Measurements from ENCODE around the gene KANSL1.
"Not testable (repeated sequence)": the region's sequence is repeated elsewhere in the genome, so short reads cannot be mapped to it uniquely, and the experiment has no call there.

Gene KANSL1

DNA sequence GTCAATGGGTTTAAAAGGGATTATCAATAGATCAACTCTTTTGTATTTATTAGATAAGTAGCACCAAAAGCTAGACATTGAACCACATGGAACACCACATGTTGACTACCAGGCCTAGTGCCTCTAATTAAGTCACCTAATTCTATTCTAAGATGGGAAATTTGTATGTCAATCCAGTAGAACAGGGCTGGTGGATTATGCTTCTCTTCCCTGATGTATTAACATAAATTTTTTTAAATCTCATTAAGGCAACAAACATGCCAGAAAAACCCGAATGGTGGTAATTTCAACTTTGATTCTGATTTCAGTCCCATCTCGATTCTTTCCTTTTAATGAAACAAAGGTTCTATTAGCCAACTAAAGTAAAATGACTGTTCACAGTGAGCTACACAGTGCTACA, 92.6 kb downstream of the KANSL1 start:
- TF ChIP-seq, protein P1, sequence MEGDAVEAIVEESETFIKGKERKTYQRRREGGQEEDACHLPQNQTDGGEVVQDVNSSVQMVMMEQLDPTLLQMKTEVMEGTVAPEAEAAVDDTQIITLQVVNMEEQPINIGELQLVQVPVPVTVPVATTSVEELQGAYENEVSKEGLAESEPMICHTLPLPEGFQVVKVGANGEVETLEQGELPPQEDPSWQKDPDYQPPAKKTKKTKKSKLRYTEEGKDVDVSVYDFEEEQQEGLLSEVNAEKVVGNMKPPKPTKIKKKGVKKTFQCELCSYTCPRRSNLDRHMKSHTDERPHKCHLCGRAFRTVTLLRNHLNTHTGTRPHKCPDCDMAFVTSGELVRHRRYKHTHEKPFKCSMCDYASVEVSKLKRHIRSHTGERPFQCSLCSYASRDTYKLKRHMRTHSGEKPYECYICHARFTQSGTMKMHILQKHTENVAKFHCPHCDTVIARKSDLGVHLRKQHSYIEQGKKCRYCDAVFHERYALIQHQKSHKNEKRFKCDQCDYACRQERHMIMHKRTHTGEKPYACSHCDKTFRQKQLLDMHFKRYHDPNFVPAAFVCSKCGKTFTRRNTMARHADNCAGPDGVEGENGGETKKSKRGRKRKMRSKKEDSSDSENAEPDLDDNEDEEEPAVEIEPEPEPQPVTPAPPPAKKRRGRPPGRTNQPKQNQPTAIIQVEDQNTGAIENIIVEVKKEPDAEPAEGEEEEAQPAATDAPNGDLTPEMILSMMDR (conservative IDR thresholded peaks at IDR 0.05; ENCODE audit: low read depth, low read length), result no peak
- no peak for DNase-seq (ENCODE audit: low read depth)
- no peak overlapping the region for H3K4me3 ChIP-seq (ENCODE audit: low read depth, low read length)

DNA sequence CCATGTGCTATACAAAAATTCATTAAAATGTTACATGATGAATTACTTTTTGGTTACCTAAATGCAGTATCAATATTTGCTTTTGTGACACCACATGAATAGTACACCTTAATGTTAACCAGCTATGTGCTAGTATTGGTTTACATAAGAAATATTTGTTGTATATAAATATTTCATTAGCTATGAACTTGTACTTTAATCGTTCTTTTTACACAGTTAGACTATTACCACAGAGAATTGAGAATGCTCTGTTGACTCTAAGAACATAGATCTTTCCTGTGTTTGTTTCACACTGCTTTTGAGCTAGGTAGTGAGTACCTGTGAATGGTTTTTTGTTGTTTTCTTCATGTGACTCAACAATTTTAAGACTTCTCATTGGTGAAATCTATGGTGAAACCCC, 93.4 kb downstream of the KANSL1 start:
- DNase-seq (ENCODE audit: low read depth), result no peak
- TF ChIP-seq, protein P1 (conservative IDR thresholded peaks at IDR 0.05; ENCODE audit: low read depth, low read length), result no peak
- H3K4me3 ChIP-seq (ENCODE audit: low read depth, low read length), result no peak overlapping the region

DNA sequence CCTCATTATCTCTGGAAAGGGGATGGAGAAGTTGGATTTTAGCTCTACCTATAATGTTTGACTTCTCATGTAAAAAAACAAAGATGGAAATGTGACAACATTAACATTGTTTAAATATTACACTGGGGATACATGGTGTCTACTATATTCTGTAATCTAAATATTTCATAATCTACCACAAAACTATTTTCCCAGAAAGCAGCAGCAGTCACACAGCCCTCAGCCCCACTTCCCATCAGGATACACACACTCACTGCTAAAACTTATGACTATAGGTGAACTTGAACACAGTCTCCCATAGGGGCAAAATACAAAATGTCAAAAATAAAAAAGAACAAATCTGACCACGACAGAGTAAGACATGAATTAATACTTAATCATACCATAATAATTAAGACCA, 95.7 kb downstream of the KANSL1 start:
- H3K4me3 ChIP-seq (ENCODE audit: low read depth, low read length), result no peak overlapping the region
- TF ChIP-seq, protein P1 (conservative IDR thresholded peaks at IDR 0.05; ENCODE audit: low read depth, low read length), result no peak
- DNase-seq (ENCODE audit: low read depth), result peak; percentile 52

DNA sequence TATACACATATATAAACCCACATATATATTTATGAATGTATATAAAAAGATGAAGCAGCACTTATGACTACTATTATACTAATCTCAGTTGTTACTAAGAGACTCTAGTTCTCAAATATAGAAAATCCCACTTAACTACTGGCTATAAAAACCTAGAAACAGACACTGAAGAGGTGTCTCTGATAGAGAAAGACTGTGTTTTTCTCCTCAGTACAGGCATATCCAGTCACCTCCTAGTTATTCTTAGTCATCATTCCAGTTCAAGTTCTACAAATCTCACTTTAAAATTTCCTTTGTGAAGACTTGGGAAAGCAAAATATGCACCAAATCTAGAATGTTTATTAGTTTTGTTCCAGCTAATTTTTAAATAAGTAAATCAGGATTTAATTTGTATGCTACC, 100.2 kb downstream of the KANSL1 start:
- DNase-seq (ENCODE audit: low read depth), result no peak
- H3K4me3 ChIP-seq (ENCODE audit: low read depth, low read length), result no peak overlapping the region
- TF ChIP-seq, protein P1 (conservative IDR thresholded peaks at IDR 0.05; ENCODE audit: low read depth, low read length), result no peak

DNA sequence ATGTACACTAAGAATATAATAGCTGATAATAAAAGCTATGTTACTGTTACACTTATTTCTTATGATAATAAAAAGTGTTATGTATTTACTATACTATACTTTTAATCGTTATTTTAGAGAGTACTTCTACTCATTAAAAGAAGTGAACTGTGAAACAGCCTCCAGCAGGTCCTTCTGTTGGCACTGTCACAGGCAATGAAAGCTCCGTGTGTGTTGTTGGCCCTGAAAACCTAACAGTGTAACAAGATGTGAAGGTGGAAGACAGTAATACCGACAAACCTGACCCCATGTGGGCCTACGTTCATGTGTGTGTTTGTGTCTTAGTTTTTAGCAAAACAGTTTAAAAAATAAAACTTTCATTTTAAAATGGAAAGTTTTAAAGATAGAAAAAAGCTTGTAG, 102.4 kb downstream of the KANSL1 start:
- H3K4me3 ChIP-seq (ENCODE audit: low read depth, low read length), result no peak overlapping the region
- TF ChIP-seq, protein P1 (conservative IDR thresholded peaks at IDR 0.05; ENCODE audit: low read depth, low read length), result no peak
- DNase-seq (ENCODE audit: low read depth), result no peak

DNA sequence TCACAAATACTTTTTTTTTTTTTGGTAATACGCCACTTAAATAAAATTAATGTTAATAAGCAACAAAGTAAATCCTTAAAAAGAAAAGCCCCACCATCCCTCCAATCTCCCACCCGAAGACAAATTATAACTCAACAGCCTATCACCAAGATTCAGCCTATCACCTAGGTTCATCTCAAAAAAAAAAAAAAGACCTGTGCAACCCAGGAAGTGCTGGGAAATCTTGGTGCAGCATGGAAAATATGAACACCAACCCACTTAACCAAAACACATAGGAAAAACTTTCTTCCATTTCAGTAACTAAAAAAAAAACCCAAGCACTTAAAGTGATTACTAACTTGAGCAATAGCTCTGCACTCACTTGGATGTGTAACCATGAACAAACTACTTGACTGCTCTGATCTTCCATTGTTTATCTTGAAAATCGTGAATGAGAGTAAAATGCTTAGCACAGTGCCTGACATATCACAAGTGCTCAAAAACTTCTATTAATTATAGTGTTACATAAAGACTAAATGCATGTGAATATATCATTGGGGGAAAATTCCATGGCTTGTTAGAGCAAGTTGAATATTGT, 103.8 kb downstream of the KANSL1 start:
- TF ChIP-seq, protein P1 (conservative IDR thresholded peaks at IDR 0.05; ENCODE audit: low read depth, low read length), result no peak
- H3K4me3 ChIP-seq (ENCODE audit: low read depth, low read length), result no peak overlapping the region
- DNase-seq (ENCODE audit: low read depth), result no peak

DNA sequence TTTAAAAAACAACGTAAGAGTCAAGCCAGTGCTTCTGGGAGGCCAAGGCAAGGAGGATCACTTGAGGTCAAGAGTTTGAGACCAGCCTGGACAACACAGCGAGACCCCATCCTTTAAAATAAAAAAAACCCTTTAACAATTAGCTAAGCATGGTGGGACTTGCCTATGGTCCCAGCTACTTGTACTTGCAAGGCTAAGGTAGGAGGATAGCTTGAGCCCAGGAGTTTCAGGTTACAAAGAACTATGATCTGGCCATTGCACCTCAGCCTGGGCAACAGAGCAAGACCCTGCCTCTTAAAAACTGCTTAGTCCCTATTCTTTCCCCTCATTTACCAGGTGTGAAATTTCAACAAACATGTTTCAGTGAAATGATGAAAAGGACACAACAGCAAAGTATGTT, 104.6 kb downstream of the KANSL1 start:
- no peak for DNase-seq (ENCODE audit: low read depth)
- no peak overlapping the region for H3K4me3 ChIP-seq (ENCODE audit: low read depth, low read length)
- TF ChIP-seq, protein P1 (conservative IDR thresholded peaks at IDR 0.05; ENCODE audit: low read depth, low read length), result no peak

DNA sequence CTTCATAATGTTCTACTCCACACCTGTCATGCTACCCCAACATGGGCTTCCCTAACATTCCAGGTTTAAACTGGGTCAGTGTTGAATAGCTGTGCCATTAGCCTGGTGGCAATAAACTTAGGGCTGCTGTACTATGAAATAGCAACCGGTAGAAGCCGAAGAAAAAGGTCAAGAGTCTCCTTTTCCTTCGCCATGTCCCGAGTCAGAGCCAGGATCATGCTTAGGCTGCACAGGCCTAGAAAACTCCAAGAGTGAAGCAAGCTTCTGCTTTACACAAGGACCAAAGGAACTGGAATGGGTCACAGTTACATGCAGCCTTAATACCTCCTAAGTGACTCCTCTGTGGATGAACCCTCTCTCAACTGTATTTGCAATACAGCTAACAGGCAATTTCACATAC, 105.4 kb downstream of the KANSL1 start:
- DNase-seq (ENCODE audit: low read depth); H3K4me3 ChIP-seq (ENCODE audit: low read depth, low read length): not testable (repeated sequence)
